ENCODE results near the gene PODXL. TPM values are rescaled to one million over a fixed set of nuclear protein-coding genes. Genes with fewer than 3 reads are reported as not detected.

Gene PODXL
- polyA plus RNA-seq, 1 donor (not counting 4 experiments of a cell fraction or from before 2014, with no cell fraction given) = 0.08 TPM

DNA sequence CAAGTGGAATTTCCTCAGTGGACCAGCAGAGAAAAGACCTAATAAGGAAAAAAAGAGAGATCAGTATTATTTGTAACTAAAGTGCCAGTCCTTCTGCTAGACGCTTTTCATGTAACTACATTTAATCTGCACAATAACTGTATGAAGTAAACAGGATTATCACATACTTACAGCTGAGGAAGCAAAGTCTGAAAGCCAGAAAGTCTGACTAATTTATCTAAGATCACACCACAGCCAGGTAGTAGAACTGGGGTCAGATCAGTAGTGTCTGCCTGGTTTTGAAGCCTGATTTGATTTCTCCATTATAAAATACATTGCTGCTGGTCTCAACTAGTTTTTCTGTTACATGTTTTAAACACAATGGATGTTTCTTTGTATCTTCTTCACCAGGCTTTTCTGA lies 69.2 kb downstream of the PODXL start:
- Histone ChIP-seq H3K9me1 (ENCODE audit: control insufficient read depth, extremely low read depth, insufficient read depth, low read length) (no peaks in the 10 kb centered on the region), H2AFZ (ENCODE audit: control insufficient read depth, low read length) (no peak overlapping the region), H3K79me2 (ENCODE audit: control insufficient read depth, insufficient read depth, low read length) (no peaks in the 10 kb centered on the region), H3K36me3 (ENCODE audit: control insufficient read depth in 2 of 2, extremely low read depth in 1 of 2, insufficient read depth in 2 of 2, low read length in 2 of 2) (peaks cover 2 to 3% of the 10 kb centered on the region in 2 experiments), H3K9ac (ENCODE audit: control insufficient read depth, extremely low read depth, insufficient read depth, low read length) (no peak overlapping the region), H3K9me3 (ENCODE audit: control insufficient read depth, low read depth, low read length) (no peaks in the 10 kb centered on the region), H3K4me2 (ENCODE audit: control insufficient read depth, extremely low read depth, insufficient read depth, low read depth, low read length) (no peak overlapping the region), H3K4me3 (ENCODE audit: control insufficient read depth in 2 of 3, extremely low read depth in 1 of 3, insufficient read depth in 2 of 3, low read depth in 1 of 3, low read length in 3 of 3) (no peak overlapping the region), H3K27ac (ENCODE audit: control insufficient read depth, insufficient read depth, low read length) (no peak overlapping the region), H3K27me3 (ENCODE audit: control insufficient read depth, extremely low read depth, insufficient read depth, low read length) (no peaks in the 10 kb centered on the region), H3K4me1 (ENCODE audit: control insufficient read depth, extremely low read depth, insufficient read depth, low read length) (peaks cover 3% of the 10 kb centered on the region), H4K20me1 (ENCODE audit: control insufficient read depth, extremely low read depth, insufficient read depth, low read length) (no peaks in the 10 kb centered on the region)
- DNase-seq (ENCODE audit: low read depth, low spot score) = no peak
- dilution Hi-C loops (cut with MboI; ENCODE audit: extremely low pct_ligation_motif_present, low sequenced_read_pairs) = no loop called here
- TF ChIP-seq EZH2 (IDR thresholded peaks at IDR 0.05; ENCODE audit: low read length) = no peak
- TF ChIP-seq, protein P1, sequence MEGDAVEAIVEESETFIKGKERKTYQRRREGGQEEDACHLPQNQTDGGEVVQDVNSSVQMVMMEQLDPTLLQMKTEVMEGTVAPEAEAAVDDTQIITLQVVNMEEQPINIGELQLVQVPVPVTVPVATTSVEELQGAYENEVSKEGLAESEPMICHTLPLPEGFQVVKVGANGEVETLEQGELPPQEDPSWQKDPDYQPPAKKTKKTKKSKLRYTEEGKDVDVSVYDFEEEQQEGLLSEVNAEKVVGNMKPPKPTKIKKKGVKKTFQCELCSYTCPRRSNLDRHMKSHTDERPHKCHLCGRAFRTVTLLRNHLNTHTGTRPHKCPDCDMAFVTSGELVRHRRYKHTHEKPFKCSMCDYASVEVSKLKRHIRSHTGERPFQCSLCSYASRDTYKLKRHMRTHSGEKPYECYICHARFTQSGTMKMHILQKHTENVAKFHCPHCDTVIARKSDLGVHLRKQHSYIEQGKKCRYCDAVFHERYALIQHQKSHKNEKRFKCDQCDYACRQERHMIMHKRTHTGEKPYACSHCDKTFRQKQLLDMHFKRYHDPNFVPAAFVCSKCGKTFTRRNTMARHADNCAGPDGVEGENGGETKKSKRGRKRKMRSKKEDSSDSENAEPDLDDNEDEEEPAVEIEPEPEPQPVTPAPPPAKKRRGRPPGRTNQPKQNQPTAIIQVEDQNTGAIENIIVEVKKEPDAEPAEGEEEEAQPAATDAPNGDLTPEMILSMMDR (optimal IDR thresholded peaks at IDR 0.05 in 1 of 3, IDR thresholded peaks at IDR 0.05 in 1 of 3, conservative IDR thresholded peaks at IDR 0.05 in 1 of 3; ENCODE audit: extremely low read depth in 1 of 3, insufficient read depth in 2 of 3, low read length in 3 of 3) = no peak
- no peak for FAIRE-seq

DNA sequence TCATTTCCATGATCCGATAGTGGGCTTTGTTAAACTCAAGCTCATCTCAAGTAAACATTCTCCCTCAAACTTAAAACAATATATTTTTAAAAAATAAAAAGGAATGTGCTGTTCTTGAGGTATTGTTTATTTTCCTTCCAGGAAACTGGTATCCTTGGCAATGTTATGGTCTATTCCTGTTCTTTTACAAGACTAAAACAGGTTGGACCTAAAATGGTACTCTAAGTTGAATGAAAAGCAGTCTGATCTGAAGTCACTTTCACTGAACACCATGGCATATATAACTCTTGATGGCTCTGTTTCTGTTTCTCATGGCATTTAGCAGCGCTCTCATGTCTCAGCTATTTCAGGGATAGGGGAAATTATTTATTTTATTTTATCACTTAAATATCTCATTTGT lies 70.1 kb downstream of the PODXL start:
- Histone ChIP-seq H3K9me1 (ENCODE audit: control insufficient read depth, extremely low read depth, insufficient read depth, low read length) (no peaks in the 10 kb centered on the region), H3K27ac (ENCODE audit: control insufficient read depth, insufficient read depth, low read length) (no peak overlapping the region), H3K4me2 (ENCODE audit: control insufficient read depth, extremely low read depth, insufficient read depth, low read depth, low read length) (no peak overlapping the region), H3K36me3 (ENCODE audit: control insufficient read depth in 2 of 2, extremely low read depth in 1 of 2, insufficient read depth in 2 of 2, low read length in 2 of 2) (peaks cover 2 to 3% of the 10 kb centered on the region in 2 experiments), H3K79me2 (ENCODE audit: control insufficient read depth, insufficient read depth, low read length) (no peaks in the 10 kb centered on the region), H4K20me1 (ENCODE audit: control insufficient read depth, extremely low read depth, insufficient read depth, low read length) (no peaks in the 10 kb centered on the region), H2AFZ (ENCODE audit: control insufficient read depth, low read length) (no peak overlapping the region), H3K9ac (ENCODE audit: control insufficient read depth, extremely low read depth, insufficient read depth, low read length) (no peak overlapping the region), H3K4me1 (ENCODE audit: control insufficient read depth, extremely low read depth, insufficient read depth, low read length) (no peaks in the 10 kb centered on the region), H3K9me3 (ENCODE audit: control insufficient read depth, low read depth, low read length) (no peaks in the 10 kb centered on the region), H3K4me3 (ENCODE audit: control insufficient read depth in 2 of 3, extremely low read depth in 1 of 3, insufficient read depth in 2 of 3, low read depth in 1 of 3, low read length in 3 of 3) (no peak overlapping the region), H3K27me3 (ENCODE audit: control insufficient read depth, extremely low read depth, insufficient read depth, low read length) (no peaks in the 10 kb centered on the region)
- dilution Hi-C loops (cut with MboI; ENCODE audit: extremely low pct_ligation_motif_present, low sequenced_read_pairs) = no loop called here
- no peak for FAIRE-seq
- no peak for DNase-seq (ENCODE audit: low read depth, low spot score)
- TF ChIP-seq EZH2 (IDR thresholded peaks at IDR 0.05; ENCODE audit: low read length) = no peak
- TF ChIP-seq, protein P1 (optimal IDR thresholded peaks at IDR 0.05 in 1 of 3, IDR thresholded peaks at IDR 0.05 in 1 of 3, conservative IDR thresholded peaks at IDR 0.05 in 1 of 3; ENCODE audit: extremely low read depth in 1 of 3, insufficient read depth in 2 of 3, low read length in 3 of 3) = no peak

Measured in keratinocyte (primary cell).